RPMI7951 (cell line): Measurements from ENCODE around the gene MYO1H. TPM values are rescaled to one million over a fixed set of nuclear protein-coding genes. Genes with fewer than 3 reads are reported as not detected.
"Not testable (repeated sequence)": the region's sequence is repeated elsewhere in the genome, so short reads cannot be mapped to it uniquely, and the experiment has no call there.

Experiments
- DNase-seq: peaks from one replicate; pipeline ENCODE4 v3.0.0-alpha.2; 2012; ENCODE audit warnings: low read depth
- total RNA-seq: library from RNA; depleted of rRNA; stranded (reverse); fragments of >200 nt; shearing (Covaris generic); gene quantifications from 2 replicates; pipeline ENCODE4 v1.2.3, GENCODE V29; 2014

Gene MYO1H
- total RNA-seq, 1 experiment from 2014 or later: not detected

DNA sequence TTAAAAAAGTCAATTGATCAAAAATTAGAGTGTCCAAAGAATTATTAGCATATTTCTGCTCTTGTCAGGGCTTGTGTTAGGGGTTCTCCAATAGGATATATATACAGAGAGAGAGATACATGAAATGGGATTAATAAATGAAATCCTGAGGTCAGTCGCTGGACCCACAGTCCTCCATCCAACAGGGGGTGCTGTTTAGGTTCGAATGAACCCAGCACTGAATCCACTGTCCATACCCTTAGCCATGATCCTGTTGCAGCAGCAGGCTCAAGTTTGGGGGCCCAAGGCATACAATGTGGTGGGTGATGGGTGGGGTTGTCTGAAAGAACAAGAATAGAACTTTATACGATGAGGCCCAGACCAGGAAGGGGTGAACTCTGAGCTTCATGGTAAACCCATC is 780 bp upstream of the MYO1H start:
- no peak for DNase-seq

DNA sequence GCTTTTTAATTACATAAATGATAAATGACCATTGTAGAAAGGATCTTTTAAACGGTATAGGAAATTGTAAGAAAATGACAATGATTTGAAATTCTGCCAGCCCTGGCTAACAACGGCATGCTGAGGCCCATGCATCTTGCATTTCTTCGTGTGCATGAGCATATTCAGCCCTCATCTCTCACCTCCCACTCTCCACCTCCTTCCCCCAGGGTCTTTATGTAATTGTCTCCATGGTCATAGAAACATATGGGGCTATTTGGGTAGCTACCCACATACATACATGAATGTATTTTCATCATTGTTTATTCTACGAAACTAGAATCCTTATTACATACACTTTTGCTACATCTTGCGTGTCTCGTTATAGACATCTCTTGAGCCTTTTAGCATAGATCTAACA is 4.5 kb downstream of the MYO1H start:
- no peak for DNase-seq

DNA sequence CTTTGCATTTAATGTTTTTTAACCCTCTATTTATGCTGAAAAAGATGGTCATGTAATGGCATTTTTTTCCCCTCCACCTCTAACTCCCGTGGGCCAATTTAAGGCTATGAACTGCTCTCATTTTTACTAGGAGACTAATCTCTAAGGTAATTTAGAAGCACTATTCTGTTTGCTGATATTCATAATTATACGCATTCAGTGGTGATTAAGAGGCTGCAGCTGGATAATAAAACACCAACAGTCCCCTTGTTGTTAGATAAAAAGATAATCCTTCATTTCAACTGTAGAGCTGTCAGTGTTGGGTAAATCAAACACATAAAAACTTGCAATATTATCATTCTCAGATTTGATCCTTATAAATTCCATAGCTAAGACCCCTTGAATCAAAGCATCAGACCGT is 8.9 kb downstream of the MYO1H start:
- no peak for DNase-seq

DNA sequence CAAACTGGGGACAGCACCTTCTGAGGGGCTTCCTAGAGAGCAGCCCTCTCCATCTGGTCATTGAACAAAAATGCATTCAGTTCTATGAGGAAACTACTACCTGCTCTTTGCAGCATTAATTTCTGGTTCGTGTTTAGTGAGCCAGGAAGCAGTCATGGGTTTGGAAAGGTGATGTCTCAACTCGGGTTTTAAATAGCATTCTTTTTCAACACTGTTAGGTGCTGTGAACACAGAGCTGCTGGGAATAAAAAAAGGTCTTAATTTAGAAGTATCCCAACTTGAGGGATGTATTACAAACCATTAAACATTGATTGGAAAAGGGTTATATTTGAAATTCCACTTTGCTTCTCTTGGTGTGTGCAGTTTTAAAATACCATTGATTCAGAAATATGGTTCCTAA is 9.3 kb downstream of the MYO1H start:
- no peak for DNase-seq

DNA sequence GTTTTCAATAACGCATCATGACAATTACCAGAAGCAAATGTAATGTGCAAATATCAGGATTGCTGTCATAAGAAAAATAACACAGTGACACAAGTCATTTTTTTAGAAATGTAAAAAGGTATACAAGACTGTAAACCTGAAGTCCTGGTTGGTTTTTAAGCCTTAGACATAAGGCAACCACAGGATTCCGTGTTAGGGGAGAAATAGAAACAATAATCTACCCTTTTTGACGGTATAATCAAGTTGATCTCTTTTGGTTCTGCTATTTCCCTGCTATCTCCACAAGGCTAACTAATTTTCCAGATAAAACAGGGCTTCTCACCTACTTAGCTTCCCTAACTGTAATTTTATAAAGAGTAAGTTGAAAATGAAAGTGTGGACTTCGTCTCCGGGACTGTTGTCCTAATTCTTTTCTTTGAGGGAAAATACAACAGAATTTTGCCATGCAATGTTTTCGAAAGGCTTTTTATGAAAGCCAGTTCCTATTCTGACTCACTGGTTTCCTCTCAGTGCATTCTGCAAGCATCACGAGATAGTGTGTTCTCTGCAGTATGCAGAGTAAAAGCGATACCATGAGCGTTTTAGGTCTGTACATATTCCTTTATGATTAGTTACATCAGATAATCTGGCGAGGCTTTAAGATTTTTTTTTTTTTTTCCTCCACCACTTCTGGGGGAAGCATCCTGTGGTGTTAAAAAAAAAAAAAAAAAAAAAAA is 10.6 kb downstream of the MYO1H start:
- peak; percentile 24 for DNase-seq

DNA sequence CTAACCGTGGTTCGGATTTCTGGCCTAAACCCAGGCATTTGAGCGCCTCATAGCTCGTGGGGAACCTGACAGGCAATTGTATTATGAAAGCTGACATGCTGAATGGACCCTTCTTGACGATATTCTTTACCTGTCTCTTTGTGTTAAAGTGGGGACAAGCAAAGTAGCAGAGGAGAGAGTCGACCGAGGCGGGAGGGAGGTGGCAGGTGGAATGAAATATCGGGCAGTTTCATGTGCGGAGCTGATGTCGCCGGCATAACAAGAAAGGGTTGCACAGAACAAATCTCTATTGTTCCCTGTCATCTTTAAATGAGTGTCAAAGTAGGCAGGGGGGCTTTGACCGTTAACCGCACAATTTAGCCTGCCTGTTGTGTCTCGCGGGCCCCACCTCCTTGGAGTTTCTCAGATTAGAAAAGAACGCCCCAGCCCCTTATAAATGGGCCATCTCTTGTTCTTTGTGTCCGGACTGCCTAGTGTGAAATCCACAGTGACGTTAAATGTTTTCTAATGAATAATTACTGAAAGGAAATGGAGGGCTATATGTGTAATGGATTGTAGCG is 11.5 kb downstream of the MYO1H start:
- DNase-seq: no peak

DNA sequence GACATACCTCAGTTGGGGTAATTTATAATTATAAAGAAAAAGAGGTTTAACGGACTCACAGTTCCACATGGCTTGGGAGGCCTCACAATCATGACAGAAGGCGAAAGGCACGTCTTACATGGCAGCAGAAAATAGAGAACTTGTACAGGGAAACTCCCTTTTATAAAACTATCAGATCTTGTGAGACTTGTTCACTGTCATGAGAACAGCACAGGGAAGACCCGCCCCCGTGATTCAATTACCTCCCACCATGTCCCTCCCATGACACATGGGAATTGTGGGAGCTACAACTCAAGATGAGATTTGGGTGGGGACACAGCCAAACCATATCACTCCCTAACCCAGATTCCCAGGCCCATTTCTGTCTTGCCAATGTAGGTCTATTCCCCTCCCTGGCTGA is 22.1 kb downstream of the MYO1H start:
- no peak for DNase-seq

DNA sequence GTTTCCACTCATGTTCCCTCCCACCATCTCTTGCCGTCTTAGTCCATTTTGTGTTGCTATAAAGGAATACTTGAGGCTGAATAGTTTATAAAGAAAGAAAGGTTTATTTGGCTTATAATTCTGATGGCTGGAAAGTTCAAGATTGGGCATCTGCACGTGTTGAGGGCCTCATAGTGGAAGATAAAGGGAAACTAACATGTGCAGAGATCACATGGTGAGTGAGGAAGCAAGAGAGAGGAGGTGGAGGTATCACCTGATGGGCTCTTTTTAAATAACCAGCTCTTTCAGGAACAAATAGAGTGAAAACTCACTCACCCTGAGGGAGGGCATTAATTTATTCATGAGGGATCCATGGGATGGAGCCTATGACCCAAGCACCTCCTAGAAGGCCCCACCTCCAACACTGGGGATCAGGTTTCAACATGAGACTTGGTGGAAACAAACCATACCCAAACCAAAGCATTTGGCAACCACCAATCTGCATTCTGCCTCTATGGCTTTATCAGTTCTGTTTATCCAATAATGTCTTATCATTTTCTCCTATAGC is 29.5 kb downstream of the MYO1H start:
- DNase-seq: peak; percentile 3

DNA sequence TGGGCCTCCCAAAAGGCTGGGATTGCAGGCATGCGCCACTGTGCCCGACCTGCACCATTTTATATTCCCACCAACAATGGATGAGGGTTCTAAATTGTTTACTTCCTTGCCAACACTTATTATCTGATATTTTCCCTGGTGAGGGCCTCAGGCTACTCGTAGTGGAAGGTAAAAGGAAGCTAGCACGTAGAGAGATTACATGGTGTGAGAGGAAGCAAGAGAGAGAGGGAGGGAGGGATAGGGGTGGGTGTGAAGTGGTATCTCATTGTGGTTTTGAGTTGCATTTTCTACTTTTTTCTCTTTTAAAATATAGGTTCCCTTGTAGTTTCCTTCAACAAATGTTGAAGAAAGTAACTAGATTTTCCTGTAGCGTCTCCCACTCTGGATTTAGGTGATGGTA is 30.9 kb downstream of the MYO1H start:
- no peak for DNase-seq

DNA sequence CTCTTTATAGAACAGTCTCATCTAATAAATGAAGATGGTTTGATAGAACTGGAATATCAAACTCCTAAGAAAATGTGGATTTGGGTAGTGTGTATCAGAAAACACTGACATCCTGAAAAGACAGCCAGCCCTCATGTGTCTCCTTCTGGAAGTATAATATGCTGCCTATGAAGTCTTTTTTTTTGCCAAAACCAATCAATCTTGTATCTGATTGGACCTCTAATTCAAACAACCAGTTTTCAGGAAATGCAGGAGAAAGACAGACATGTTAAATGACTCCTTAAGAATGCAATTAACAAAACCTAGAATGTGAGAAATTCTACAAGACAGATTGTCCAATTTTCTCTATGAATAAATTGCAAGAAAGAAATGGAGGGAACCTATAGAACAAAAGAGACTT is 34.3 kb downstream of the MYO1H start:
- no peak for DNase-seq

DNA sequence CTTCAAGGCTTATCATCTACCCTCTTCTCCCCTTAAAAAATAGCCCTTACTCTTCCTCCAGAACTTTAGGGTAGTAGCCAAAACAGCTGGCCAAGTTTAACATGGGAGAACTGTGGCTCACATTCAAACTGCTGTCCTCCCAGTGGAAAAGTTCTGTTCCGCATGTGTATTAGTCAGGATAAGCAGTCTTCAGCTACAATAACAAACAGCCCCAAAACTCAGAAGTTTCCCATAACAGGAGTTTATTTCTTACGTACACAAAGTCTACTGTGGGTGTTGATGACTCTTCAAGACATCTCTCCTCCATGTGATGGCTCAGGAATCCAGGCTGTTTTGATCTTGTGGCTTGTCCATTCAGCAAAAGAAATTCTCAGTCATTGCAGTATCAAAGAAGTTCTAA is 35.5 kb downstream of the MYO1H start:
- DNase-seq: no peak

DNA sequence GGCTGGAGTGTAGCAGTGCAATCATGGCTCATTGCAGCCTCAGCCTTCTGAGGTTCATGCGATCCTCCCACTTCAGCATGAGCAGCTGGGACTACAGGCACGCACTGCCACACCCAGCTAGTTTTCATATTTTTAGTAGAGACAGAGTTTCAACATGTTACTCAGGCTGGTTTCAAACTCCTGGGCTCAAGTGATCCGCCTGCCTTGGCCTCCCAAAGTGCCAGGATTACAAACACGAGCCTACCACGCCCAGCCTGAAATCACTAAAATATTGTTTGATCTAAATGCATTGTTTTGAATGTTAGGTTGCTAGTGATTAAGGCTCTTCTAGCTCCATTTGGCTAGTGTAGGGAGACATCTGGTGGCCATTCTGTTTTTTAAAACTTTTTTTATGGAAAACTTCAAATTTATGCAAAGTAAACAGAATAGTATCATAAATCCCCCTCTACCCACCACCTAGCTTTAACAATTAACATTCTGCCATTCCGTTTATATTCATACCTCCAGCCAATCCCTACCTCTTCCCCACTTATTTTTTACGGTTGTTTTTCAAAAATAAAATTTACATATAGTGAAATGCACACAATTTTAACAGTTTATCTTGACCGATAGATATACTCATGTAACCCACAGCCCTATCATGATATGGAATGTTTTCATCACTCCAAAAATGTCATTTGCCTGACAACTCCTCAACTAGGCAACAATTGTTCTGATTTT is 37.8 kb downstream of the MYO1H start:
- peak; percentile 41 for DNase-seq

DNA sequence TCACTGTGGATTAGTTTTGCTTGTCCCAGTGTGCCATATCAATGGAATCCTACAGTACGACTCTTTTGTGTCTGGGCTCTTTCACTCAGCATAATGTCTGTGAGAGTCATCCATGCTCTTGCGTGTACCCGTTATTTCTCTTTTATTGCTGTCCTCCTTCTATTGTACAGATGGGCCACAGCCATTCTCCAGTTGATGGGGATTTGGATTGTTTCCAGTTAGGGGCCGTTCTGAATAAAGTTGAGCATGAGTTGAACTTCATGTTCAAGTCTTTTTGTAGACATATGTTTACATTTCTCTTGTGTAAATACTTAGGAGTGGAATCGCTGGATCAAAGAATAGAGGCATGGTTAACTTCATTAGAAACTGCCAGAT is 38.3 kb downstream of the MYO1H start:
- DNase-seq: no peak

DNA sequence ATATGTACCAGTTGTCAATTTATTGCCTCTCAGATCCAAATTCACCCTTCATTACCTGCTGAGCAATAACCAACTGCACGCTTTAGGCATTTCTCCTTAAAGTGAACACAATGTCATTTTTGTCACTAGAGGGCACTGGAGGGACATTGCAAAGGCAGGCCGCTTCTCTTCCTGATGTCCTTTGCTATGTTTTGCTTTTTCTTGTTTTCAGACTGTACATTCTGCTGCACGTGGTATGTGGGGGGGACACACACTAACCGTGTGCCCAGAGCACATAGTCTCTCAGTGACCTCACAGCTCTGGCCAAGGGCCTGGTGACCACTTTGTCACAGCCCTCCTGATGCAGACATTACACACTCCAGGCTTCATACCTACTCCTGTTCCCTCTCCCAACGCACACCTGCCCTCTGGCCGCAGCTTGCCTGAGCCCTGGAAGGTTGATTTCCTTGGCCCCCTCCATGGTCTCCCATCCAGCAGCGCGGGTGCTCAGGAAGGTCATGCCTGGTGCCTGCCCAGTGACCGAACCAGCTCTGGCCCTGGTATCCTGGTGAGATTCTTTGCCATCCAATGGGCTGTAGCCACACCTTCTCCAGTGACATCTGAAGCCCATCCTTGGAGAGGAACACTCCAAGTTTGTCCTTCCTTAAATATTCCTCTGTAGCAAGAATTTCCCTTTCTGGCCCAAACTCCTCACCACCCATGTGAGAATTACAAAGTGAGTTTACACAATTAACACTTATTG is 39.9 kb downstream of the MYO1H start:
- DNase-seq: peak; percentile 33

DNA sequence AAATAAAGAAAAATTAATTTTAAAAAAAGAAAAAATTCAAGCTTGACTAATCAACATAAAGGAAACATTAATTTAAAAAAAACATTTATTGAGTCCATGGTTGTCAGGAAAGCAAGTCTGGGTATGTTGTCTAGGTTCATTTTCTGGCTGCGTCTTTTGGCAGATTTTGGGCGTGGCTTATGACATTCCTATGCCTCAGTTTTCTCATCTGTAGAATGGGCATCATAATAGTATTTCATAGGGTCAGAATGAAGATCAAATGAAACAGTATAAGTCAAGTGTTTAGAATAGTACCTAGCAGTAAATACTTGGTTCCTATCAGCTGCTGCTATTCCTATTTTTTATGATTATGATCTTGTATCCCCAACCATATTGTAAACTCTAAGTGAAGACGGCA is 40.5 kb downstream of the MYO1H start:
- DNase-seq: no peak

DNA sequence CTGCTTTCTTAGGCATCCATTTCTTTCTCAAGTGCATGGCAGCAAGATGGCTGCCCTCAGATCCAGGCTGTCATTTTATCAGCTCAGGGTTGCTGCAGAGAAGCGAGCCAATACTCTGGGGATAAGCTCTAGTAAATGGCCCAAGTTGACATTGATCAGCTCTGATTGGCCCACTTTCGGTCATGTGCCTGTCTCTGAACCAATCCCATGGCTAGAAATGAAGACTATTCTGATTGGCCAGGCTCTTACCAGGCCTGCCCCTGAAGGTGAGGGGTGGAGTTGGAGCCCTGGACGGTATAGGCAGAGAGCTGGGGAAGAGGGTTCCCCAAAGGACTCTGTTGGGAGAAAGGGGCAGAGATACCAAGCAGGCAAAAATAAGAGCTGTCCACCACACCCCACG is 41.4 kb downstream of the MYO1H start:
- peak; percentile 18 for DNase-seq

DNA sequence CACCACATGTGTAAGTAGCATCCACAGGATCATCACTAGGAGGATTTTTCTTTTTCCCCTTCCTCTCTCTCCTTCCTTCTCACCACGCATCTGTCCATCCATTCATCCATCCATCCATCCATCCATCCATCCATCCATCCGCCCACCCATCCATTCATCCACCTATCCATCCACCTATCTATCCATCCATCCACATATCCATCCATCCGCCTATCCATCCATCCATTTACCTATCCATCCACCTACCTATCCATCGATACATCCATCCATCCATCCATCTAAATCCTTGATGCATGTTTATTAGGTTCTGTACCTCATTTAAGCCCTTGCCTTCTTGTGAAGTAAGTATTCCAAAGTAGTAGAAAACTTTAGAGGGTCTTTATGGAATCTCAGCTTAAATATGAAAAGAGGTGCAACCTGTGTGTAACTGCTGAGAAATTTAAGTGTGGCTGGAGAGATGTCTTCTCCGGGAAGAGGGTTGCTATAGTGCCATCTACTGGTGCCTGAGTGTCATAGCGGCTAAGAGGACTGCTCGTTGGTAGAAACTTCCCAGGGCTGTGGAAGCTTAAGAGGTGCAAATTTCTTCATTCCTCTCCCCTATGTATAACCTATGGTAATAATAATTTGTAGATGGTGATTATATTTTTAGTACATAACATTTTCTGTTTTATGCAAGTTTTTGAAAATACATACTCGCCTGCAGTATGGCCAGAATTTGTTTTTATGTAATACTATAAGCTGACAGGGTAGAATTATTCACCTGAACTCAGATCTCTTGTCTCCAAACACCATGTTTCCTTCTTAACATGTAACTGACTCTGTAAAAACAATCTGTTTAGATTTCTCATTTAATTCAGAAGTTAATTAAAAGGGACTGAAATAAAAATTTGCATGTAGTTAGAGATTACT is 46.0 kb downstream of the MYO1H start:
- peak; percentile 41 for DNase-seq

DNA sequence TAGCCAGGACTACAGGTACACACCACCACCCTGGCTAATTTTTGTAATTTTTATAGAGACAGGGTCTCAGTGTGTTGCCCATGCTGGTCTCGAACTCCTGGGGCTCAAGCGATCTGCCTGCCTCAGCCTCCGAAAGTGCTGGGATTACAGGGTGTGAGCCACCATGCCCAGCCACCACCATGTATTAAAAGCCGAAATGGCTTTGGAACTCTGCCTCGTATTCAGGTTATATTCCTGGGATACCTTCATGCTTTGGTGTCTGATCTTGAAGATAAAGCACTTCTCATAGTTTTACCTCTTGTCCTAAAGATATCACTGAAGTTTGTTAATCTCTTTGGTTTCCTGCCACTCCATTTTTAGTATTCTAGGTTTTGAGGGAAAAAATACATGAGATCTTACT is 47.2 kb downstream of the MYO1H start:
- DNase-seq: no peak

DNA sequence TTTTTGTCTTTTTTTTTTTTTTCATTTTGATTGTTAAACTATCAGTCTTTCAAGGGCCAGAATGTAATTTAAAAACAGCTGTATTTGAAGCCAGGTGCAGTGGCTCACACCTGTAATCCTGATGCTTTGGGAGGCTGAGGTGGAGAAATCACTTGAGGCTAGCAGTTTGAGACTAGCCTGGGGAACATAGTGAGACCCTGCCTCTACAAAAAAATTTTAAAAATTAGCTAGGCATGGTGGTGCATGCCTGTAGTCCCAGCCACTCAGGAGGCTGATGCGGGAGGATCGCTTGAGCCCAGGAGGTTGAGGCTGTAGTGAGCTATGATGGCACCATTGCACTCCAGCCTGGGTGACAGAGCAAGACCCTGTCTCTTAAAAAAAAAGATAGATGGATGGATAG is 57.1 kb downstream of the MYO1H start:
- not testable (repeated sequence) for DNase-seq

DNA sequence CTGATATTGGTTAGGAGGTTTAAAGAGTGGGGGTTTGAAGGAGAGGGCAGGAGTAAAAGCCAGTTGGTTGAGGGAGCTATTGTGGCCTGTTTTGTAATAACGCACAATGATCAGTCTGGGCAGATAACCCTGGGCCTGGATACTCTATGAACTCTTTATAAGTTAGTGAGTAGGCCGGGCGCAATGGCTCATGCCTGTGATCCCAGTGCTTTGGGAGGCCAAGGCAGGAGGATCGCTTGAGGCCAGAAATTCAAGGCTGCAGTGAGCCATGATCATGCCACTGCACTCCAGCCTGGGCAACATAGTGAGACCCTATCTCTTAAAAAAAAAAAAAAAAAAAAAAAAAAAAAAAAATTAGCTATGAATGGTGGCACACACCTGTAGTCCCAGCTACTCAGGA is 58.4 kb downstream of the MYO1H start:
- DNase-seq: not testable (repeated sequence)

DNA sequence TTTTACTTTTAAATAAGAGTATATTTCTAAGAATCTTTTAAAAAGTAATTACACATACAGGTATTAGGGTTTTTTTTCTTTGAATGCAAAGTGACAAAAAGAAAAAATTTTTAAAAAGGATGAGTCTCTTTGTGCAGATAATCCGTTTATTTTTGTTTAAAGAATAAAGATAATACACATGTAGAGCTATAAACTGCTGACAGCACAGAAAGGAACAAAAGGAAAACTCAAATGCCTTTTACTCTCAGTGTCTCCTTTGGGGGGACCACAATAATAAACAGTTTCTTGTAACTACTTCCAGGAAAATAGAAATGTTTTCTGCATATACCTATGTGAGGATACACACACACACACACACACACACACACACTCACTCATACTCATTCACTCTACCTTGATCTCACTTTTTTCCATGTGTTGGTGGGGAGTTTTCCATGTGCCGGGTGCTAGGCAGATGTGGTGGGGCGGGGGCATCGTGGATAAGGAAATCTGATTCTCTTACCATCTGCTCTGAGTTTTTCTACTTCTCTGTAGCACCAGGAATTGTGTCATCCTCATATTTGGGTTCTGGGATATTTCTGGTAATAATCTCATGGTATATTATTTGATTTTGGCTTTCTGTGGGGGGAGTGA is 71.3 kb downstream of the MYO1H start:
- no peak for DNase-seq
